H9 (cell line): ENCODE data around the gene GSTK1. TPM values are rescaled to one million over a fixed set of nuclear protein-coding genes. Genes with fewer than 3 reads are reported as not detected.
A peak's percentile ranks its signal among the peaks of the same experiment; 100 is the strongest.

Source experiments
- DNase-seq: peaks from one replicate; pipeline ENCODE4 v3.0.0-alpha.2; 2017
- H2AFZ ChIP-seq: one replicate; pipeline ENCODE4 v1.6.1; 2013; ENCODE audit warnings: mild to moderate bottlenecking, low read length, control low read depth, moderate library complexity
- H2AK5ac ChIP-seq: 2 replicates; pipeline ENCODE4 v1.6.1; 2013; ENCODE audit warnings: low read length, control low read depth, mixed read lengths; ENCODE audit not compliant: insufficient read length
- H2BK120ac ChIP-seq: one replicate; pipeline ENCODE4 v1.6.1; 2013; ENCODE audit warnings: low read depth, mild to moderate bottlenecking, low read length, control low read depth, inconsistent platforms; ENCODE audit not compliant: poor library complexity, severe bottlenecking
- H2BK12ac ChIP-seq: 2 replicates; pipeline ENCODE4 v1.6.1; 2013; ENCODE audit warnings: low read length, control low read depth, mixed read lengths, low read depth; ENCODE audit not compliant: insufficient read length
- H2BK15ac ChIP-seq: 2 replicates; pipeline ENCODE4 v1.6.1; 2013; ENCODE audit warnings: low read depth, low read length, control low read depth
- H2BK20ac ChIP-seq: one replicate; pipeline ENCODE4 v1.6.1; 2013; ENCODE audit warnings: low read depth, mild to moderate bottlenecking, low read length, control low read depth, inconsistent platforms; ENCODE audit not compliant: poor library complexity, severe bottlenecking
- H2BK5ac ChIP-seq: 2 replicates; pipeline ENCODE4 v1.6.1; 2013; ENCODE audit warnings: low read length, control low read depth, mixed read lengths; ENCODE audit not compliant: insufficient read length
- H3K14ac ChIP-seq: 2 replicates; pipeline ENCODE4 v1.6.1; 2013; ENCODE audit warnings: low read length, control low read depth; ENCODE audit not compliant: insufficient read depth
- H3K18ac ChIP-seq: 2 replicates; pipeline ENCODE4 v1.6.1; 2013; ENCODE audit warnings: low read depth, mild to moderate bottlenecking, mixed read lengths, low read length, control low read depth; ENCODE audit not compliant: insufficient read length
- H3K23ac ChIP-seq: 2 replicates; pipeline ENCODE4 v1.6.1; 2013; ENCODE audit warnings: low read length, control low read depth, mixed read lengths, low read depth; ENCODE audit not compliant: insufficient read length
- H3K23me2 ChIP-seq: 2 replicates; pipeline ENCODE4 v1.6.1; 2013; ENCODE audit warnings: low read depth, mild to moderate bottlenecking, mixed read lengths, low read length, control low read depth; ENCODE audit not compliant: insufficient read length, poor library complexity, severe bottlenecking
- H3K27ac ChIP-seq: 2 replicates; pipeline ENCODE4 v1.5.1; 2013; ENCODE audit warnings: low read length, control low read depth, mixed read lengths, low read depth; ENCODE audit not compliant: insufficient read length
- H3K27me3 ChIP-seq: 2 replicates; pipeline ENCODE4 v1.6.1; 2013; ENCODE audit warnings: low read length, control low read depth, inconsistent platforms; ENCODE audit not compliant: insufficient read depth
- H3K4ac ChIP-seq: 2 replicates; pipeline ENCODE4 v1.6.1; 2013; ENCODE audit warnings: low read depth, mild to moderate bottlenecking, control low read depth, inconsistent platforms, low read length, moderate library complexity
- H3K4me1 ChIP-seq: 2 replicates; pipeline ENCODE4 v1.6.1; 2013; ENCODE audit warnings: low read length, control low read depth, inconsistent platforms; ENCODE audit not compliant: insufficient read depth
- H3K4me2 ChIP-seq: 2 replicates; pipeline ENCODE4 v1.6.1; 2013; ENCODE audit warnings: low read length, control low read depth, mixed read lengths; ENCODE audit not compliant: insufficient read length, insufficient read depth
- H3K56ac ChIP-seq: 2 replicates; pipeline ENCODE4 v1.6.1; 2013; ENCODE audit warnings: low read depth, mild to moderate bottlenecking, mixed read lengths, low read length, control low read depth; ENCODE audit not compliant: insufficient read length
- H3K79me1 ChIP-seq: 2 replicates; pipeline ENCODE4 v1.6.1; 2013; ENCODE audit warnings: low read depth, mild to moderate bottlenecking, moderate library complexity, low read length, control low read depth, inconsistent platforms; ENCODE audit not compliant: insufficient read depth, poor library complexity, severe bottlenecking
- H3K79me2 ChIP-seq: 2 replicates; pipeline ENCODE4 v1.6.1; 2013; ENCODE audit warnings: low read length, control low read depth, inconsistent platforms; ENCODE audit not compliant: insufficient read depth
- H3K9ac ChIP-seq: 2 replicates; pipeline ENCODE4 v1.6.1; 2013; ENCODE audit warnings: low read length, control low read depth, mixed read lengths; ENCODE audit not compliant: insufficient read length; ENCODE audit errors: extremely low read depth
- H3K9me3 ChIP-seq: one replicate; pipeline ENCODE4 v1.6.1; 2013; ENCODE audit warnings: low read depth, low read length, inconsistent platforms; ENCODE audit not compliant: control insufficient read depth
- H3T11ph ChIP-seq: one replicate; pipeline ENCODE4 v1.6.1; 2013; ENCODE audit warnings: mild to moderate bottlenecking, low read length, control low read depth, inconsistent platforms
- H4K20me1 ChIP-seq: one replicate; pipeline ENCODE4 v1.6.1; 2013; ENCODE audit not compliant: control insufficient read depth, insufficient read length, insufficient read depth
- H4K5ac ChIP-seq: 2 replicates; pipeline ENCODE4 v1.6.1; 2013; ENCODE audit warnings: low read depth, mild to moderate bottlenecking, mixed read lengths, low read length, control low read depth; ENCODE audit not compliant: insufficient read length
- H4K8ac ChIP-seq: replicated peaks from 2 replicates; pipeline ENCODE4 v1.6.1; 2013; ENCODE audit warnings: low read length, control low read depth, mixed read lengths, low read depth; ENCODE audit not compliant: insufficient read length
- H4K91ac ChIP-seq: 2 replicates; pipeline ENCODE4 v1.6.1; 2013; ENCODE audit warnings: low read depth, mild to moderate bottlenecking, moderate library complexity, mixed read lengths, low read length, control low read depth; ENCODE audit not compliant: insufficient read length
- H3K27ac Mint-ChIP-seq, 3 experiments: 2 replicates in 2 of 3; 3 replicates in 1 of 3; pipeline ENCODE4 v1.8.0; 2020 to 2021; ENCODE audit warnings: mixed read lengths in 3 of 3, mild to moderate bottlenecking in 1 of 3, moderate library complexity in 1 of 3
- H3K27me3 Mint-ChIP-seq: 2 replicates; pipeline ENCODE4 v1.8.0; 2021; ENCODE audit warnings: low read depth, mild to moderate bottlenecking, moderate library complexity, mixed read lengths
- H3K36me3 Mint-ChIP-seq, 3 experiments: 2 replicates in 2 of 3; 3 replicates in 1 of 3; pipeline ENCODE4 v1.8.0; 2020 to 2021; ENCODE audit warnings: low read depth in 3 of 3, mixed read lengths in 3 of 3; ENCODE audit not compliant: insufficient read depth in 1 of 3
- H3K4me1 Mint-ChIP-seq, 2 experiments: 2 replicates each; pipeline ENCODE4 v1.8.0; 2020; ENCODE audit warnings: mixed read lengths in 2 of 2
- H3K4me3 Mint-ChIP-seq, 2 experiments: 2 replicates in 1 of 2; 3 replicates in 1 of 2; pipeline ENCODE4 v1.8.0; 2020 to 2021; ENCODE audit warnings: mild to moderate bottlenecking in 2 of 2, mixed read lengths in 2 of 2, moderate library complexity in 1 of 2
- H3K9me3 Mint-ChIP-seq, 2 experiments: 2 replicates in 1 of 2; 3 replicates in 1 of 2; pipeline ENCODE4 v1.8.0; 2020; ENCODE audit warnings: mild to moderate bottlenecking in 2 of 2, mixed read lengths in 2 of 2, moderate library complexity in 1 of 2
- WGBS: extraction: QIAGEN DNeasy Blood & Tissue Kit; methylation state at CpG from one replicate; pipeline ENCODE4 v1.1.7; 2013; ENCODE audit warnings: missing lambda C conversion rate, low lambda C conversion rate, mixed read lengths; ENCODE audit not compliant: insufficient read length; ENCODE audit errors: extremely low coverage; 5-methylcytosine and 5-hydroxymethylcytosine counted together
- total RNA-seq: library from RNA; stranded (reverse); gene quantifications from 2 replicates; pipeline ENCODE4 v1.2.1, GENCODE V29; 2021
- TF ChIP-seq, protein P1 (sequence below): fragments of 200-600 bp; sonication (generic); conservative IDR thresholded peaks from 3 replicates; pipeline ENCODE4 v1.8.0; 2021; ENCODE audit warnings: antibody characterized with exemption, mild to moderate bottlenecking

GSTK1 gene
- total RNA-seq, 1 experiment from 2014 or later = 36.1 TPM

DNA sequence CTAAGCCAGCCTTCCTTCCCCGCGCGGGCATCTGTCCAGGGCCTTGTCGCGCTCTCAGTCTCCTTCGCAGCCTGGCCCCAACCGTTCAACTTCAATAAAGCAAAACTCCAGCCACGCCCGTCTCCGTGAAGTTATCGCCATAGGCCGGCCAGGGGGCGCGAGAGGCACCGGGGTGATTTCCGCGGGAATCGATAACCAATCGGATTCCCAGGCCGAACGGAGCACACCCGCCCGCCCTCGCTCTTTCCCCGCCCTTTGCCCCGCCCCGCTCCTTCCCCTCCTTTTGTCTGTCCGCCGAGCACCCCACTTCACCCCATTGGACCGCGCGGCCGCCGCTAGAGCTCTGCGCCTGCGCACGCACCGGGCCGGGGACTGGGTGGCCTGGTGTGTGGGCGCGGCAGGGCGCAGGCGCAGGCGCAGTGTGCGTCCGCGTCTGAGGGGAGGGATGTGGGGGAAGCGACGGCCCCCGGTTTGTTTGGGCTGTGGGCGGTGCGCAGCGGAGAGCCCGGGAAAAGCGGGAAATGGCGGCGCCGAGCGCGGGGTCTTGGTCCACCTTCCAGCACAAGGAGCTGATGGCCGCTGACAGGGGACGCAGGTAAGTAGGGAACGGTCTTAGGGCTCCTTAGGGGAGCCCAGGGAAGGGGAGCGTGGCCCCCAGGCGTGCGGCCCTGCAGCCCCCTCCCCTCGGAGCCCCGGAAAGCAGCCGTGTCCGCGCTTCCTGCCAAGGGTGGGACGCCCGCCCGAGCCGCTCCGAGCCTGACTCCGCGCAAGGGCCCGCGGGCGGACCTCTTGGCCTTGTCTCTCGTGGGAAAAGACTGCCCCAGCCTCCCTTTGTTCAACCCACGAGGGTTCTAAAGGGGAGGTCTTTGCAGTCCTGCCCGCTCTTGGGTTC is 24.9 kb downstream of the GSTK1 start, which contains the start of gene CASP2:
Gene CASP2 (plus strand): TSS at position 417 of the 892 bp plus-strand sequence. CDS start 105 bp downstream, at position 522.
- Histone ChIP-seq H2BK12ac (no peak within 1 kb of the TSS), H3K4me2 (peak within 1 kb of the TSS; percentile 99), H4K91ac (peak within 1 kb of the TSS; percentile 60), H3T11ph (no peak within 1 kb of the TSS), H3K4ac (no peak within 1 kb of the TSS; the same call in 1 of the 2 replicates), H2BK15ac (no peak within 1 kb of the TSS), H3K9me3 (peaks cover 10% of the 10 kb centered on the region), H3K23me2 (peaks cover 10% of the 10 kb centered on the region), H4K20me1 (no peaks in the 10 kb centered on the region), H3K14ac (peak within 1 kb of the TSS; percentile 99), H2AFZ (no peak within 1 kb of the TSS), H4K8ac (no peak within 1 kb of the TSS), H2AK5ac (no peak within 1 kb of the TSS), H3K27me3 (peaks cover 10% of the 10 kb centered on the region; the same call in 1 of the 2 replicates), H3K56ac (no peak within 1 kb of the TSS), H3K27ac (no peak within 1 kb of the TSS), H3K79me1 (no peaks in the 10 kb centered on the region), H3K9ac (peak within 1 kb of the TSS; percentile 94), H3K79me2 (peaks cover 16% of the 10 kb centered on the region; the same call in 1 of the 2 replicates), H3K23ac (no peak within 1 kb of the TSS), H3K4me1 (peaks cover 9% of the 10 kb centered on the region; the same call in 1 of the 2 replicates), H3K18ac (peak within 1 kb of the TSS; percentile 92), H4K5ac (peak within 1 kb of the TSS; percentile 17), H2BK20ac (no peak within 1 kb of the TSS), H2BK5ac (no peak within 1 kb of the TSS), H2BK120ac (no peak within 1 kb of the TSS)
- Mint-ChIP-seq H3K36me3 (peaks cover 31 to 51% (median 43%) of the 10 kb centered on the region in 3 experiments), H3K4me1 (peaks cover 38 to 41% of the 10 kb centered on the region in 2 experiments), H3K4me3 (peak within 1 kb of the TSS; percentile 91 to 95), H3K9me3 (peaks cover 12 to 14% of the 10 kb centered on the region in 2 experiments), H3K27ac (peak within 1 kb of the TSS; percentile 57 to 96 (median 95); a peak in 6 of 7 replicates), H3K27me3 (peaks cover 35% of the 10 kb centered on the region)
- no CpG with 5 or more reads among the region's 84 CpGs for WGBS
- TF ChIP-seq, protein P1, sequence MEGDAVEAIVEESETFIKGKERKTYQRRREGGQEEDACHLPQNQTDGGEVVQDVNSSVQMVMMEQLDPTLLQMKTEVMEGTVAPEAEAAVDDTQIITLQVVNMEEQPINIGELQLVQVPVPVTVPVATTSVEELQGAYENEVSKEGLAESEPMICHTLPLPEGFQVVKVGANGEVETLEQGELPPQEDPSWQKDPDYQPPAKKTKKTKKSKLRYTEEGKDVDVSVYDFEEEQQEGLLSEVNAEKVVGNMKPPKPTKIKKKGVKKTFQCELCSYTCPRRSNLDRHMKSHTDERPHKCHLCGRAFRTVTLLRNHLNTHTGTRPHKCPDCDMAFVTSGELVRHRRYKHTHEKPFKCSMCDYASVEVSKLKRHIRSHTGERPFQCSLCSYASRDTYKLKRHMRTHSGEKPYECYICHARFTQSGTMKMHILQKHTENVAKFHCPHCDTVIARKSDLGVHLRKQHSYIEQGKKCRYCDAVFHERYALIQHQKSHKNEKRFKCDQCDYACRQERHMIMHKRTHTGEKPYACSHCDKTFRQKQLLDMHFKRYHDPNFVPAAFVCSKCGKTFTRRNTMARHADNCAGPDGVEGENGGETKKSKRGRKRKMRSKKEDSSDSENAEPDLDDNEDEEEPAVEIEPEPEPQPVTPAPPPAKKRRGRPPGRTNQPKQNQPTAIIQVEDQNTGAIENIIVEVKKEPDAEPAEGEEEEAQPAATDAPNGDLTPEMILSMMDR = peak; percentile 44; the same call in 2 of the 3 replicates
- peak; percentile 99 for DNase-seq
